ENCODE measurements around the gene SIPA1L3.

GRCh38 chr19:38122402-38123093 is 215.5 kb downstream of the SIPA1L3 start:
- no peak for TF ChIP-seq CTCF (IDR thresholded peaks at IDR 0.05)
- no peak for TF ChIP-seq POLR2A (IDR thresholded peaks at IDR 0.05)

All from heart left ventricle (tissue), 13 donors.